A549 (cell line): ENCODE measurements around the gene CFAP69.

Experiments used
- CHD2 ChIP-seq: fragments of 150-350 bp; IDR thresholded peaks from 2 replicates; pipeline ENCODE4 v1.6.1; 2014; ENCODE audit warnings: low read length; ENCODE audit not compliant: partially characterized antibody
- CHD4 ChIP-seq: fragments of 200-600 bp; sonication (generic); IDR thresholded peaks from 2 replicates; pipeline ENCODE4 v1.6.1; 2016; ENCODE audit warnings: antibody characterized with exemption, mild to moderate bottlenecking, borderline replicate concordance
- FOSL2 ChIP-seq, 2 experiments: fragments of 450-650 bp in 1 of 2; fragments of >200 bp in 1 of 2; sonication (Bioruptor Twin) in 1 of 2; formaldehyde crosslinking; IDR thresholded peaks; 2 replicates each; pipeline versions ENCODE4 v1.5.0 to v1.6.1; 2016 to 2020; ENCODE audit warnings: mild to moderate bottlenecking in 1 of 2, moderate library complexity in 1 of 2
- HDAC2 ChIP-seq: fragments of 200-600 bp; sonication (generic); IDR thresholded peaks from 2 replicates; pipeline ENCODE4 v1.6.1; 2016
- HOXA7 ChIP-seq: fragments of 250-450 bp; sonication (Bioruptor Pico); IDR thresholded peaks from 2 replicates; pipeline ENCODE4 v1.5.0; 2020; ENCODE audit warnings: mild to moderate bottlenecking, moderate library complexity
- JUNB ChIP-seq: fragments of >200 bp; sonication (Bioruptor Twin); formaldehyde crosslinking; IDR thresholded peaks from 2 replicates; pipeline ENCODE4 v1.6.1; 2016
- MAX ChIP-seq: IDR thresholded peaks from 2 replicates; pipeline ENCODE4 v1.6.1; 2012
- MYC ChIP-seq: IDR thresholded peaks from 2 replicates; pipeline ENCODE4 v1.6.1; 2012; ENCODE audit warnings: mild to moderate bottlenecking, inconsistent platforms, low read length, improper control_type of control experiment, borderline replicate concordance
- POLR2A ChIP-seq: IDR thresholded peaks from 2 replicates; pipeline ENCODE4 v1.6.1; 2012; ENCODE audit warnings: mild to moderate bottlenecking, low read length
- RNF2 ChIP-seq: fragments of 200-600 bp; sonication (generic); IDR thresholded peaks from 2 replicates; pipeline ENCODE4 v1.6.1; 2016; ENCODE audit warnings: low read depth, mild to moderate bottlenecking, antibody characterized with exemption, moderate library complexity, borderline replicate concordance
- SMC3 ChIP-seq: fragments of >200 bp; sonication (Bioruptor Twin); formaldehyde crosslinking; IDR thresholded peaks from 3 replicates; pipeline ENCODE4 v1.6.1; 2018; ENCODE audit warnings: inconsistent platforms
- ZFP36 ChIP-seq: fragments of 450-650 bp; IDR thresholded peaks from 2 replicates; pipeline ENCODE4 v1.6.1; 2014; ENCODE audit warnings: borderline replicate concordance; ENCODE audit not compliant: partially characterized antibody
- TF ChIP-seq, protein P1 (sequence below): fragments of >200 bp; sonication (Bioruptor Twin); formaldehyde crosslinking; IDR thresholded peaks from 3 replicates; pipeline ENCODE4 v1.5.1; 2016
- TF ChIP-seq, protein P2 (sequence below): fragments of 250-450 bp; sonication (Bioruptor Pico); IDR thresholded peaks from 2 replicates; pipeline ENCODE4 v1.5.0; 2021; ENCODE audit warnings: mild to moderate bottlenecking, moderate library complexity, borderline replicate concordance

- TF ChIP-seq, protein P1, sequence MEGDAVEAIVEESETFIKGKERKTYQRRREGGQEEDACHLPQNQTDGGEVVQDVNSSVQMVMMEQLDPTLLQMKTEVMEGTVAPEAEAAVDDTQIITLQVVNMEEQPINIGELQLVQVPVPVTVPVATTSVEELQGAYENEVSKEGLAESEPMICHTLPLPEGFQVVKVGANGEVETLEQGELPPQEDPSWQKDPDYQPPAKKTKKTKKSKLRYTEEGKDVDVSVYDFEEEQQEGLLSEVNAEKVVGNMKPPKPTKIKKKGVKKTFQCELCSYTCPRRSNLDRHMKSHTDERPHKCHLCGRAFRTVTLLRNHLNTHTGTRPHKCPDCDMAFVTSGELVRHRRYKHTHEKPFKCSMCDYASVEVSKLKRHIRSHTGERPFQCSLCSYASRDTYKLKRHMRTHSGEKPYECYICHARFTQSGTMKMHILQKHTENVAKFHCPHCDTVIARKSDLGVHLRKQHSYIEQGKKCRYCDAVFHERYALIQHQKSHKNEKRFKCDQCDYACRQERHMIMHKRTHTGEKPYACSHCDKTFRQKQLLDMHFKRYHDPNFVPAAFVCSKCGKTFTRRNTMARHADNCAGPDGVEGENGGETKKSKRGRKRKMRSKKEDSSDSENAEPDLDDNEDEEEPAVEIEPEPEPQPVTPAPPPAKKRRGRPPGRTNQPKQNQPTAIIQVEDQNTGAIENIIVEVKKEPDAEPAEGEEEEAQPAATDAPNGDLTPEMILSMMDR = no peak
- TF ChIP-seq JUNB (no peak), MYC (no peak), MAX (no peak), CHD2 (no peak), POLR2A (no peak), FOSL2 (IDR thresholded peaks at IDR 0.05) (no peak), FOSL2 (CRISPR knock-in tag; IDR thresholded peaks at IDR 0.05) (no peak), RNF2 (no peak), SMC3 (no peak), HOXA7 (no peak), ZFP36 (no peak), CHD4 (no peak), HDAC2 (no peak)
- TF ChIP-seq, protein P2, sequence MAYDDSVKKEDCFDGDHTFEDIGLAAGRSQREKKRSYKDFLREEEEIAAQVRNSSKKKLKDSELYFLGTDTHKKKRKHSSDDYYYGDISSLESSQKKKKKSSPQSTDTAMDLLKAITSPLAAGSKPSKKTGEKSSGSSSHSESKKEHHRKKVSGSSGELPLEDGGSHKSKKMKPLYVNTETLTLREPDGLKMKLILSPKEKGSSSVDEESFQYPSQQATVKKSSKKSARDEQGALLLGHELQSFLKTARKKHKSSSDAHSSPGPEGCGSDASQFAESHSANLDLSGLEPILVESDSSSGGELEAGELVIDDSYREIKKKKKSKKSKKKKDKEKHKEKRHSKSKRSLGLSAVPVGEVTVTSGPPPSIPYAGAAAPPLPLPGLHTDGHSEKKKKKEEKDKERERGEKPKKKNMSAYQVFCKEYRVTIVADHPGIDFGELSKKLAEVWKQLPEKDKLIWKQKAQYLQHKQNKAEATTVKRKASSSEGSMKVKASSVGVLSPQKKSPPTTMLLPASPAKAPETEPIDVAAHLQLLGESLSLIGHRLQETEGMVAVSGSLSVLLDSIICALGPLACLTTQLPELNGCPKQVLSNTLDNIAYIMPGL (CRISPR knock-in tag) = no peak
Measured at GRCh38 chr7:90244565-90244908, 437 bp upstream of the CFAP69 start.
